Naive thymus-derived CD4-positive, alpha-beta T cell (primary cell): ENCODE measurements around the gene CLDND1. TPM values are rescaled to one million over a fixed set of nuclear protein-coding genes. Genes with fewer than 3 reads are reported as not detected.
A peak's percentile ranks its signal among the peaks of the same experiment; 100 is the strongest.

Source experiments
- ATAC-seq: fragments of 150-1000 bp; cut with Tn5 transposase; 2 replicates; pipeline ENCODE4 v1.10.0; 2021; ENCODE audit warnings: mild to moderate bottlenecking, moderate library complexity
- CTCF ChIA-PET: fragments of 350-600 bp; sonication (Branson Sonifier 250); formaldehyde crosslinking; loops from one replicate; lab custom pipeline; 2021; ENCODE audit warnings: antibody characterized with exemption; lab: Charles Lee
- POLR2A ChIA-PET: fragments of 350-600 bp; sonication (Branson Sonifier 250); formaldehyde crosslinking; loops from one replicate; lab custom pipeline; 2021; ENCODE audit warnings: antibody characterized with exemption, inconsistent platforms; lab: Charles Lee
- DNase-seq, 9 donors: peaks; one replicate each; pipeline versions ENCODE4 v3.0.0 to v3.0.0-alpha.2; 2020 to 2022; ENCODE audit warnings: mixed read lengths in 1 of 9
- H3K27ac ChIP-seq: one replicate; pipeline ENCODE4 v1.7.0; 2013; ENCODE audit warnings: mild to moderate bottlenecking, low read depth, low read length, moderate library complexity
- H3K27me3 ChIP-seq, 2 donors: one replicate each; pipeline ENCODE4 v1.7.0; 2013; ENCODE audit warnings: low read length in 2 of 2, mild to moderate bottlenecking in 2 of 2, moderate library complexity in 2 of 2; ENCODE audit not compliant: control insufficient read depth in 2 of 2, insufficient read depth in 2 of 2
- H3K36me3 ChIP-seq, 3 experiments: 1 replicate in 2 of 3; 2 replicates in 1 of 3; pipeline ENCODE4 v1.7.0; 2013; ENCODE audit warnings: low read length in 3 of 3, mild to moderate bottlenecking in 3 of 3, moderate library complexity in 1 of 3; ENCODE audit not compliant: insufficient read depth in 3 of 3, control insufficient read depth in 2 of 3
- H3K4me1 ChIP-seq, 2 donors: one replicate each; pipeline ENCODE4 v1.7.0; 2013; ENCODE audit warnings: low read length in 2 of 2, mild to moderate bottlenecking in 2 of 2, moderate library complexity in 1 of 2; ENCODE audit not compliant: control insufficient read depth in 2 of 2, insufficient read depth in 2 of 2
- H3K4me3 ChIP-seq: 2 replicates; pipeline ENCODE4 v1.7.0; 2013; ENCODE audit warnings: mild to moderate bottlenecking, low read length
- H3K9me3 ChIP-seq, 3 experiments: 1 replicate in 2 of 3; 2 replicates in 1 of 3; pipeline ENCODE4 v1.7.0; 2013; ENCODE audit warnings: low read length in 3 of 3; ENCODE audit not compliant: control insufficient read depth in 2 of 3
- H3K27ac Mint-ChIP-seq, 9 donors: one replicate each; pipeline ENCODE4 v1.8.0; 2020 to 2022; ENCODE audit warnings: mixed read lengths in 9 of 9, mild to moderate bottlenecking in 8 of 9, moderate library complexity in 5 of 9, inconsistent platforms in 2 of 9
- H3K27me3 Mint-ChIP-seq, 5 donors: one replicate each; pipeline ENCODE4 v1.8.0; 2021 to 2022; ENCODE audit warnings: mixed read lengths in 5 of 5, mild to moderate bottlenecking in 1 of 5
- H3K36me3 Mint-ChIP-seq, 5 donors: one replicate each; pipeline ENCODE4 v1.8.0; 2020 to 2022; ENCODE audit warnings: mixed read lengths in 5 of 5, mild to moderate bottlenecking in 3 of 5, inconsistent platforms in 1 of 5
- H3K4me1 Mint-ChIP-seq, 7 donors: one replicate each; pipeline ENCODE4 v1.8.0; 2020 to 2022; ENCODE audit warnings: mixed read lengths in 7 of 7, mild to moderate bottlenecking in 3 of 7, inconsistent platforms in 1 of 7
- H3K4me3 Mint-ChIP-seq, 10 donors: one replicate each; pipeline ENCODE4 v1.8.0; 2020 to 2022; ENCODE audit warnings: mild to moderate bottlenecking in 10 of 10, mixed read lengths in 10 of 10, moderate library complexity in 6 of 10, inconsistent platforms in 2 of 10
- H3K9me3 Mint-ChIP-seq, 11 donors: one replicate each; pipeline ENCODE4 v1.8.0; 2020 to 2022; ENCODE audit warnings: mixed read lengths in 11 of 11, mild to moderate bottlenecking in 4 of 11, inconsistent platforms in 1 of 11, moderate library complexity in 1 of 11
- intact Hi-C, 2 donors: fragments of 100-400 bp; cut with micrococcal nuclease; formaldehyde crosslinking; loops; one replicate each; pipeline ENCODE4 v1.15.1; 2023
- polyA plus RNA-seq, 2 donors: library from polyadenylated mRNA; unstranded; fragments of 300-500 nt; fragmentation: Illumina TruSeq; gene quantifications; one replicate each; pipeline ENCODE4 v1.2.3, GENCODE V29; 2021
- total RNA-seq, 6 experiments: library from RNA in 5 of 6; stranded (reverse) in 5 of 6; gene quantifications; 1 replicate in 5 of 6; 2 replicates in 1 of 6; pipeline ENCODE4 v1.2.3 and lab custom pipeline; 2021 to 2026

The CLDND1 gene
- total and polyA plus RNA-seq, 7 experiments from 2014 or later: 40.6 to 478 (median 116) TPM

- no peaks in the 10 kb centered on the region for H3K36me3 ChIP-seq
- H3K27ac ChIP-seq: no peak overlapping the region
- no peak for DNase-seq
- intact Hi-C loops: loop anchor here in 1 of 2 donors (10.0 kb wide), 1 partner anchor 1735 kb away; the partner anchor contains the start of gene TBC1D23
- no peaks in the 10 kb centered on the region for H3K9me3 ChIP-seq
- Mint-ChIP-seq H3K36me3 (peaks cover 0 to 42% (median 0%) of the 10 kb centered on the region in 5 donors), H3K27me3 (peaks cover 0 to 2% (median 0%) of the 10 kb centered on the region in 5 donors), H3K27ac (no peak overlapping the region), H3K9me3 (no peaks in the 10 kb centered on the region), H3K4me3 (peak overlapping the region in 1 of 10 donors; percentile 63), H3K4me1 (peaks cover 0 to 58% (median 0%) of the 10 kb centered on the region in 7 donors)
- H3K4me3 ChIP-seq: no peak overlapping the region
- no peak for ATAC-seq
- peaks cover 0 to 4% of the 10 kb centered on the region in 2 donors for H3K4me1 ChIP-seq
- CTCF ChIA-PET: interaction anchor here (0.5 kb wide), 1 partner anchor 28 kb away, joined by 3 read pairs; no protein-coding TSS in a partner anchor
- POLR2A ChIA-PET: no interaction called here
- no peaks in the 10 kb centered on the region for H3K27me3 ChIP-seq
These were observed 7.3 kb upstream of the CLDND1 start for GRCh38 chr3:98529856-98530459.

GRCh38 chr3:98528474-98529346 is 6.0 kb upstream of the CLDND1 start:
- Histone ChIP-seq H3K4me1 (peaks cover 0 to 4% of the 10 kb centered on the region in 2 donors), H3K36me3 (no peaks in the 10 kb centered on the region), H3K4me3 (no peak overlapping the region), H3K27ac (no peak overlapping the region), H3K27me3 (no peaks in the 10 kb centered on the region), H3K9me3 (no peaks in the 10 kb centered on the region)
- Mint-ChIP-seq H3K27ac (peak overlapping the region in 1 of 9 donors; percentile 61), H3K9me3 (no peaks in the 10 kb centered on the region), H3K4me1 (peaks cover 0 to 62% (median 0%) of the 10 kb centered on the region in 7 donors), H3K27me3 (peaks cover 0 to 2% (median 0%) of the 10 kb centered on the region in 5 donors), H3K36me3 (peaks cover 0 to 50% (median 0%) of the 10 kb centered on the region in 5 donors), H3K4me3 (peak overlapping the region in 1 of 10 donors; percentile 43)
- ChIA-PET POLR2A (no interaction called here), CTCF (interaction anchor here (0.7 kb wide), 1 partner anchor 59 kb away, joined by 4 read pairs; no protein-coding TSS in a partner anchor)
- ATAC-seq (no peak), DNase-seq (no peak)
- intact Hi-C loops: loop anchor here in 1 of 2 donors (10.0 kb wide), 1 partner anchor 1736 kb away; the partner anchor contains the start of gene TBC1D23

DNA sequence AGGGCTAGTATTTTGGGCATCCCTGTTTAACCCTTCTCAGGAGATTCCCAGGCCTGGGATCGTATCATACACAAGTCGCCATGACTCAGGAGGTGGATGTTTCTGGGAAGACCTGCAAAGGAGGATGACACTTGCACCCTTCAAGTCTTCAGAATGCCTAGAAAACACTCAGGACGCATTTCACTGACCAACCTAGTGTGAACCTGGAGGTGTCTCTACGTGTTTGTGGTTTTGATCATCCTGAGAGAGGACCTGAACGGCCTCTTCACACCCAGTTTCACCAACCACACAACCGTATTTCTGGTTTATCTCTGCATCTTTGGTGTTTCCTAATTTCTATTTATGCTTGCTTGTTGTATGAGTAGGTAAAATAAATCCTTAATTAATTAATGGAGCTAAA is 2.8 kb upstream of the CLDND1 start:
- Histone ChIP-seq H3K27ac (no peak overlapping the region), H3K27me3 (no peaks in the 10 kb centered on the region), H3K36me3 (no peaks in the 10 kb centered on the region), H3K4me3 (no peak overlapping the region), H3K9me3 (no peaks in the 10 kb centered on the region), H3K4me1 (peaks cover 4 to 14% of the 10 kb centered on the region in 2 donors)
- Mint-ChIP-seq H3K27me3 (peaks cover 0 to 2% (median 0%) of the 10 kb centered on the region in 5 donors), H3K27ac (peak overlapping the region in 1 of 9 donors; percentile 29), H3K36me3 (peaks cover 0 to 45% (median 0%) of the 10 kb centered on the region in 5 donors), H3K4me1 (peaks cover 15 to 52% (median 25%) of the 10 kb centered on the region in 7 donors), H3K9me3 (peaks cover 0 to 2% (median 0%) of the 10 kb centered on the region in 11 donors), H3K4me3 (peak overlapping the region in 1 of 10 donors; percentile 40)
- intact Hi-C loops: loop anchor here in 1 of 2 donors (10.0 kb wide), 1 partner anchor 1739 kb away; the partner anchor contains the start of gene TBC1D23
- CTCF ChIA-PET: no interaction called here
- POLR2A ChIA-PET: interaction anchor here (0.6 to 1.0 kb wide), 2 partner anchors 21 to 68 kb away, joined by 3 read pairs; partner anchors contain the start of gene CPOX
- no peak for DNase-seq
- ATAC-seq: no peak

GRCh38 chr3:98521897-98522543 is 682 bp downstream of the CLDND1 start:
- ChIA-PET CTCF (interaction anchor here (1.4 to 1.9 kb wide), 2 partner anchors 43 to 81 kb away, joined by 4 to 6 read pairs; no protein-coding TSS in a partner anchor), POLR2A (interaction anchor here (0.7 to 2.1 kb wide), 10 partner anchors 10 to 759 kb away, joined by 3 to 14 read pairs (median 4); partner anchors contain the start of gene CPOX)
- intact Hi-C loops: loop anchor here (1.0 to 10.0 kb wide), 13 partner anchors 14 to 1813 kb away; partner anchors contain the start of genes CMSS1 (in 1 of the 2), CPOX (in 1 of the 2), DCBLD2 (in 1 of the 2) and NIT2 (in 1 of the 2)

GRCh38 chr3:98519351-98519750 is 3.4 kb downstream of the CLDND1 start:
- intact Hi-C loops: loop anchor here in 1 of 2 donors (2.0 kb wide), 1 partner anchor 15 kb away; no protein-coding TSS in a partner anchor
- Histone ChIP-seq H3K27ac (no peak overlapping the region), H3K27me3 (no peaks in the 10 kb centered on the region), H3K9me3 (no peaks in the 10 kb centered on the region), H3K4me3 (no peak overlapping the region), H3K4me1 (peaks cover 16 to 24% of the 10 kb centered on the region in 2 donors), H3K36me3 (peaks cover 4 to 19% (median 4%) of the 10 kb centered on the region in 3 experiments)
- no peak for DNase-seq
- ChIA-PET CTCF (no interaction called here), POLR2A (no interaction called here)
- Mint-ChIP-seq H3K4me3 (peak overlapping the region in 6 of 10 donors; percentile 2 to 94 (median 28)), H3K27ac (peak overlapping the region in 7 of 9 donors; percentile 1 to 73 (median 30)), H3K4me1 (peaks cover 31 to 65% (median 58%) of the 10 kb centered on the region in 7 donors), H3K27me3 (no peaks in the 10 kb centered on the region), H3K9me3 (peaks cover 0 to 2% (median 0%) of the 10 kb centered on the region in 11 donors), H3K36me3 (peaks cover 0 to 68% (median 32%) of the 10 kb centered on the region in 5 donors)
- no peak for ATAC-seq

More at GRCh38 chr3:98521897-98522543, 682 bp downstream of the CLDND1 start:
- Mint-ChIP-seq H3K36me3 (peaks cover 0 to 56% (median 17%) of the 10 kb centered on the region in 5 donors), H3K27me3 (no peaks in the 10 kb centered on the region), H3K9me3 (peaks cover 0 to 2% (median 0%) of the 10 kb centered on the region in 11 donors), H3K27ac (peak overlapping the region; percentile 67 to 97 (median 89)), H3K4me3 (peak overlapping the region; percentile 83 to 98 (median 90)), H3K4me1 (peaks cover 31 to 61% (median 53%) of the 10 kb centered on the region in 7 donors)
- H3K27ac ChIP-seq: peak overlapping the region; percentile 90
- peaks cover 0 to 6% (median 0%) of the 10 kb centered on the region in 3 experiments for H3K36me3 ChIP-seq
- peaks cover 16 to 27% of the 10 kb centered on the region in 2 donors for H3K4me1 ChIP-seq
- DNase-seq: peak in 7 of 9 donors; percentile 21 to 47 (median 36)
- H3K4me3 ChIP-seq: peak overlapping the region; percentile 68
- ATAC-seq: peak; percentile 44
- no peaks in the 10 kb centered on the region for H3K9me3 ChIP-seq
- H3K27me3 ChIP-seq: no peaks in the 10 kb centered on the region
